Measurements from ENCODE around the gene ZNF341. TPM values are rescaled to one million over a fixed set of nuclear protein-coding genes. Genes with fewer than 3 reads are reported as not detected.

The ZNF341 gene
- total RNA-seq, 1 donor from 2014 or later: 2.3 TPM

- no peak overlapping the region for H3K4me3 ChIP-seq (ENCODE audit: low read depth, low read length)
- no peaks in the 10 kb centered on the region for H3K27me3 ChIP-seq (ENCODE audit: control insufficient read depth, insufficient read depth, low read length)
- no peak for DNase-seq (ENCODE audit: low read depth)
- no peaks in the 10 kb centered on the region for H3K36me3 ChIP-seq (ENCODE audit: control insufficient read depth, insufficient read depth, low read length)
- TF ChIP-seq CTCF (IDR thresholded peaks at IDR 0.05; ENCODE audit: insufficient read depth, low read length, poor library complexity, severe bottlenecking): no peak
Observed at GRCh38 chr20:33701629-33702450, 30.0 kb upstream of the ZNF341 start.

- DNase-seq (ENCODE audit: low read depth): no peak
- Histone ChIP-seq H3K4me3 (ENCODE audit: low read depth, low read length) (no peak overlapping the region), H3K36me3 (ENCODE audit: control insufficient read depth, insufficient read depth, low read length) (no peaks in the 10 kb centered on the region), H3K27me3 (ENCODE audit: control insufficient read depth, insufficient read depth, low read length) (no peaks in the 10 kb centered on the region)
- TF ChIP-seq CTCF (IDR thresholded peaks at IDR 0.05; ENCODE audit: insufficient read depth, low read length, poor library complexity, severe bottlenecking): no peak
Observed at GRCh38 chr20:33702861-33703260, 28.9 kb upstream of the ZNF341 start.

- TF ChIP-seq CTCF (IDR thresholded peaks at IDR 0.05; ENCODE audit: insufficient read depth, low read length, poor library complexity, severe bottlenecking): no peak
- no peak for DNase-seq (ENCODE audit: low read depth)
- H3K27me3 ChIP-seq (ENCODE audit: control insufficient read depth, insufficient read depth, low read length): no peaks in the 10 kb centered on the region
- no peaks in the 10 kb centered on the region for H3K36me3 ChIP-seq (ENCODE audit: control insufficient read depth, insufficient read depth, low read length)
- no peak overlapping the region for H3K4me3 ChIP-seq (ENCODE audit: low read depth, low read length)
Observed at GRCh38 chr20:33703498-33704137, 28.2 kb upstream of the ZNF341 start.

GRCh38 chr20:33704197-33704924 lies 27.4 kb upstream of the ZNF341 start:
- Histone ChIP-seq H3K36me3 (ENCODE audit: control insufficient read depth, insufficient read depth, low read length) (no peaks in the 10 kb centered on the region), H3K27me3 (ENCODE audit: control insufficient read depth, insufficient read depth, low read length) (no peaks in the 10 kb centered on the region), H3K4me3 (ENCODE audit: low read depth, low read length) (no peak overlapping the region)
- no peak for DNase-seq (ENCODE audit: low read depth)
- TF ChIP-seq CTCF (IDR thresholded peaks at IDR 0.05; ENCODE audit: insufficient read depth, low read length, poor library complexity, severe bottlenecking): no peak

GRCh38 chr20:33707668-33708067 lies 24.1 kb upstream of the ZNF341 start:
- no peak for DNase-seq (ENCODE audit: low read depth)
- Histone ChIP-seq H3K4me3 (ENCODE audit: low read depth, low read length) (no peak overlapping the region), H3K27me3 (ENCODE audit: control insufficient read depth, insufficient read depth, low read length) (no peaks in the 10 kb centered on the region), H3K36me3 (ENCODE audit: control insufficient read depth, insufficient read depth, low read length) (no peaks in the 10 kb centered on the region)
- no peak for TF ChIP-seq CTCF (IDR thresholded peaks at IDR 0.05; ENCODE audit: insufficient read depth, low read length, poor library complexity, severe bottlenecking)
